Tibial artery (tissue), 4 donors: ENCODE results near the gene CPNE4.

ENCODE experiments used
- DNase-seq, 2 donors: peaks; one replicate each; pipeline ENCODE4 v3.0.0-alpha.2; 2019
- H3K27ac ChIP-seq, 2 donors: fragments of 200-600 bp; sonication (generic) in 1 of 2; 1 replicate in 1 of 2; 2 replicates in 1 of 2; pipeline ENCODE4 v1.5.1; 2018 to 2019; ENCODE audit warnings: mild to moderate bottlenecking in 1 of 2
- H3K27me3 ChIP-seq, 2 donors: fragments of 200-600 bp; sonication (generic) in 1 of 2; one replicate each; pipeline versions ENCODE4 v1.5.1 to v1.6.0; 2016 to 2019
- H3K36me3 ChIP-seq, 3 donors: fragments of 200-600 bp; sonication (generic) in 2 of 3; one replicate each; pipeline ENCODE4 v1.5.1; 2016 to 2019; ENCODE audit warnings: mild to moderate bottlenecking in 2 of 3
- H3K4me1 ChIP-seq, 4 donors: fragments of 200-600 bp; sonication (generic) in 2 of 4; 1 replicate in 3 of 4; 2 replicates in 1 of 4; pipeline ENCODE4 v1.5.1; 2016 to 2019
- H3K4me3 ChIP-seq, 2 donors: fragments of 200-600 bp; sonication (generic) in 1 of 2; 1 replicate in 1 of 2; 2 replicates in 1 of 2; pipeline ENCODE4 v1.5.1; 2018 to 2019; ENCODE audit warnings: mild to moderate bottlenecking in 2 of 2
- H3K9me3 ChIP-seq, 3 donors: fragments of 200-600 bp; sonication (generic) in 1 of 3; one replicate each; pipeline ENCODE4 v1.5.1; 2016 to 2019
- intact Hi-C: fragments of 100-400 bp; cut with DNase I; formaldehyde crosslinking; loops from one replicate; pipeline ENCODE4 v1.15.0; 2023; ENCODE audit warnings: low total_unique reads
- TF ChIP-seq, protein P1 (sequence below), 2 experiments: fragments of 200-600 bp in 1 of 2; fragments of 450-650 bp in 1 of 2; IDR thresholded peaks; one replicate each; pipeline ENCODE4 v1.5.1; 2017 to 2019; ENCODE audit warnings: antibody characterized with exemption in 2 of 2, mild to moderate bottlenecking in 1 of 2, moderate library complexity in 1 of 2

The CPNE4 gene

DNA sequence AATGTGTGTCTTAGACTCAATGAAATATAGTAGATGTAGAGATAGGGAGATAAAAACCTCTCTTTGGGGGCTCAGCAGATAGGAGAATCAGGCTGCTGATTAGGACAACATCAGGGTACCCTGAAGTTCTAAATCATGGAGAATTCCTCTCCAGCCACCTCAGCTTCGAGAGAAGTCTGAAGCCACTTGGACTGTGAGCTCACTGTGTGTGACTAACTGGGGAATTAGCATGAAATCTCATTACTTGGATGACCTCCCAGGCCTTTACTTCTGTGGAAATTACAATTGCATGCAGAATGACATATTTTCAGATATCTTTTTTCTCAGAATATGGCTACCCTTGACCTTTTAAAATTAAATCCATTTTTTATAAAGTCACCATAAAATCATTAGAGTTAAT, 404.0 kb downstream of the CPNE4 start:
- TF ChIP-seq, protein P1, sequence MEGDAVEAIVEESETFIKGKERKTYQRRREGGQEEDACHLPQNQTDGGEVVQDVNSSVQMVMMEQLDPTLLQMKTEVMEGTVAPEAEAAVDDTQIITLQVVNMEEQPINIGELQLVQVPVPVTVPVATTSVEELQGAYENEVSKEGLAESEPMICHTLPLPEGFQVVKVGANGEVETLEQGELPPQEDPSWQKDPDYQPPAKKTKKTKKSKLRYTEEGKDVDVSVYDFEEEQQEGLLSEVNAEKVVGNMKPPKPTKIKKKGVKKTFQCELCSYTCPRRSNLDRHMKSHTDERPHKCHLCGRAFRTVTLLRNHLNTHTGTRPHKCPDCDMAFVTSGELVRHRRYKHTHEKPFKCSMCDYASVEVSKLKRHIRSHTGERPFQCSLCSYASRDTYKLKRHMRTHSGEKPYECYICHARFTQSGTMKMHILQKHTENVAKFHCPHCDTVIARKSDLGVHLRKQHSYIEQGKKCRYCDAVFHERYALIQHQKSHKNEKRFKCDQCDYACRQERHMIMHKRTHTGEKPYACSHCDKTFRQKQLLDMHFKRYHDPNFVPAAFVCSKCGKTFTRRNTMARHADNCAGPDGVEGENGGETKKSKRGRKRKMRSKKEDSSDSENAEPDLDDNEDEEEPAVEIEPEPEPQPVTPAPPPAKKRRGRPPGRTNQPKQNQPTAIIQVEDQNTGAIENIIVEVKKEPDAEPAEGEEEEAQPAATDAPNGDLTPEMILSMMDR (IDR thresholded peaks at IDR 0.05) = no peak
- Histone ChIP-seq H3K4me3 (no peak overlapping the region), H3K9me3 (no peaks in the 10 kb centered on the region), H3K4me1 (no peaks in the 10 kb centered on the region), H3K36me3 (no peaks in the 10 kb centered on the region), H3K27ac (no peak overlapping the region), H3K27me3 (no peaks in the 10 kb centered on the region)
- DNase-seq = no peak
- intact Hi-C loops = no loop called here

DNA sequence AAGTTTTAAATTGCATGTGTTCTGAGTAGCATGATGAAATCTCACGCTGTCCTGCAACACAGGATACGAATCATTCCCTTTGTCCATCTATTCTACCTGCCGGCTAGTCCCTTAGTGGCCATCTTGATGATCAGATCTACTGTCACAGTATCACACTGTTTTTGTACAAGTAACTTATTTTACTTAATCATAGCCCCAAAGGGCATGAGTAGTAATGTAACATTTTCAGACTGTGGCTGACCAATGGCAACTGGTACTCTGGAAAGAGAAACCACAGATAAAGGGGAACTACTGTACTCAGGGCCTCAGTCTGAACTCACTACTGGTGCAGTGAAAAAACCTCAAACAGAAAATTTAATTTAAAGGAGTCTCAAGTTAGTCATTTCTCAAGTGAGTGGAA, 404.7 kb downstream of the CPNE4 start:
- H3K9me3 ChIP-seq = no peaks in the 10 kb centered on the region
- H3K4me3 ChIP-seq = no peak overlapping the region
- H3K36me3 ChIP-seq = no peaks in the 10 kb centered on the region
- no peaks in the 10 kb centered on the region for H3K27me3 ChIP-seq
- H3K27ac ChIP-seq = no peak overlapping the region
- intact Hi-C loops = no loop called here
- no peaks in the 10 kb centered on the region for H3K4me1 ChIP-seq
- no peak for DNase-seq
- TF ChIP-seq, protein P1 (IDR thresholded peaks at IDR 0.05) = no peak

DNA sequence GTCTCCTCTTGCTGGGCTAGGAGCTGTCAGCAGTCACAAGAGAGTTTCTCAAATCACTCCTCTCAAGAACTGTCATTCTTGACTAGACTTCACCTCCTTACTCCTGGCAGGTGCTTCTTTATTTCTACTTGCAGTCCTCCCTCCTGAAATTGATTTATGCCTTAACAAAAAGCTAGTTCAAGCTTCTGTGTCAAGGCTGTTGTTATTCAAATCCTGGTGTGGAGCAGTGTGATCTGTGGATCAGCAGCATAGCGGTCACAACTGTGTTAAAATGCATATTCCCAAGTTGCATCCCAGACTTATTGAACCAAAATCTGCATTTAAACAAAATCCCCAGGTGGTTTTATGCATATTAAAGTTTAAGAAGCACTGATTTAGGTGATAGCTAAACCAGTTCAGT, 411.4 kb downstream of the CPNE4 start:
- TF ChIP-seq, protein P1 (IDR thresholded peaks at IDR 0.05) = no peak
- DNase-seq = no peak
- Histone ChIP-seq H3K4me1 (no peaks in the 10 kb centered on the region), H3K9me3 (no peaks in the 10 kb centered on the region), H3K36me3 (no peaks in the 10 kb centered on the region), H3K27ac (no peak overlapping the region), H3K4me3 (no peak overlapping the region), H3K27me3 (no peaks in the 10 kb centered on the region)
- intact Hi-C loops = no loop called here

DNA sequence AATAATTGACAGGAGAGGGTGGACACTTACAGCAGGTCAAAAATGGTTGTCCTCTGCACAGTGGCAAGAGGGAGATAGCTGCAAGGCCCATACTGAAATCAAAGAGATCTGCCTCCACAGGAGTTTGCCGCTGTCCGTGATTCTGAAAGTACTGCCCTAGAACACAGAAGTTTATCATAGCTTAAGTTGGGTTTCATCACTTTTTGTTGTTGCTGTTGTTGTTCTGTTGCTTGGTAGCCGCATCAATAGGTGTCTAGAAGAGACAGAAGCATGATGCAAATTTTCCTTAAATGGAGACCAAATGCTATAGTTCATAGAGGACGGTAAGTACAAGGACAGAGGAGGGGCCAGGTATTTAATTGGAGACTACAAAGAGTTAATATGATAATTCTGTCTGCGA, 412.1 kb downstream of the CPNE4 start:
- no peaks in the 10 kb centered on the region for H3K36me3 ChIP-seq
- no peaks in the 10 kb centered on the region for H3K4me1 ChIP-seq
- intact Hi-C loops = no loop called here
- no peaks in the 10 kb centered on the region for H3K9me3 ChIP-seq
- no peak overlapping the region for H3K4me3 ChIP-seq
- DNase-seq = no peak
- H3K27ac ChIP-seq = no peak overlapping the region
- TF ChIP-seq, protein P1 (IDR thresholded peaks at IDR 0.05) = no peak
- no peaks in the 10 kb centered on the region for H3K27me3 ChIP-seq

DNA sequence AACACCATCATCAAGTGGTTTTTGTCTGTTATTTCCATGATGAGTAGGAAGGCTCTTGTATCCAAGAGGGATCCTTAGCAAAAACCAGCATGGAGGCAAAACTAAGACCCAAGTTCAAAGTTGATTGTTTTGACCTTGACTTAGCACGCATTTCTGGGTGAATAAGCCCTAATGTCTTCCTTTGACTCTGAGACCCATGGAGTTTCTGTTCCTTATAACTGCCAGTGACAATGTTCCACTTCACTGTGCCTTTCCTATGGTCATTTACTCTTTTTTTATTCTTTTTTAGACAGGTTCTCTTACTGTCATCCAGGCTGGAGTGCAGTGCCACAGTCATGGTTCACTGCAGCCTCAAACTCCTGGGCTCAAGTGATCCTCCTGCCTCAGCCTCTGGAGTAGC, 413.8 kb downstream of the CPNE4 start:
- intact Hi-C loops = no loop called here
- H3K36me3 ChIP-seq = no peaks in the 10 kb centered on the region
- H3K27ac ChIP-seq = no peak overlapping the region
- no peaks in the 10 kb centered on the region for H3K4me1 ChIP-seq
- H3K4me3 ChIP-seq = no peak overlapping the region
- DNase-seq = no peak
- no peaks in the 10 kb centered on the region for H3K9me3 ChIP-seq
- H3K27me3 ChIP-seq = no peaks in the 10 kb centered on the region
- TF ChIP-seq, protein P1 (IDR thresholded peaks at IDR 0.05) = no peak

DNA sequence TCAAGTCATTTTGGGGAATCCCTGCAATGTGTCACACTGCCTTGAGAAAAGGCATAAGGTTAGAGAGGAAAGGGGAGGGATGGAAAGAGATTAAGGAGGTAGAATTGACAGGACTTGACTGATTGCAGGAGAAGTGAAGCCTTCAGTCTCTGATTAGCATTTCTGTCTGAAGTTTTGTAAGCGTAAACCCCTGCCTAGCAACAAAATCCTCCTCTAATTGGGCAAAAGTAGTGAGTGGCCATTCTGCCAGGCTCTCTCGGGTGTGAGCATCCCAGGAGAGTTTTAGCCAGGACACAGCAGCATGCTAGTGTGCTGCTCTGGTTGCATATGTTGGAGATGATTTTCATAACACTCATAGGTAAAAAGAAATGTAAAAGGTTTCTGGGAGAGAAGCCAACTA, 415.0 kb downstream of the CPNE4 start:
- no peaks in the 10 kb centered on the region for H3K9me3 ChIP-seq
- H3K27me3 ChIP-seq = no peaks in the 10 kb centered on the region
- intact Hi-C loops = no loop called here
- H3K4me3 ChIP-seq = no peak overlapping the region
- no peak overlapping the region for H3K27ac ChIP-seq
- no peaks in the 10 kb centered on the region for H3K4me1 ChIP-seq
- DNase-seq = no peak
- TF ChIP-seq, protein P1 (IDR thresholded peaks at IDR 0.05) = no peak
- no peaks in the 10 kb centered on the region for H3K36me3 ChIP-seq
